Anterior cingulate cortex (tissue), 58 donors: ENCODE data around the gene VEGFB.

Experiments
- DNase-seq, 58 donors: peaks; one replicate each; lab custom pipeline; 2025; lab: John Stamatoyannopoulos, UW

Gene VEGFB, protein sequence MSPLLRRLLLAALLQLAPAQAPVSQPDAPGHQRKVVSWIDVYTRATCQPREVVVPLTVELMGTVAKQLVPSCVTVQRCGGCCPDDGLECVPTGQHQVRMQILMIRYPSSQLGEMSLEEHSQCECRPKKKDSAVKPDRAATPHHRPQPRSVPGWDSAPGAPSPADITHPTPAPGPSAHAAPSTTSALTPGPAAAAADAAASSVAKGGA

DNA sequence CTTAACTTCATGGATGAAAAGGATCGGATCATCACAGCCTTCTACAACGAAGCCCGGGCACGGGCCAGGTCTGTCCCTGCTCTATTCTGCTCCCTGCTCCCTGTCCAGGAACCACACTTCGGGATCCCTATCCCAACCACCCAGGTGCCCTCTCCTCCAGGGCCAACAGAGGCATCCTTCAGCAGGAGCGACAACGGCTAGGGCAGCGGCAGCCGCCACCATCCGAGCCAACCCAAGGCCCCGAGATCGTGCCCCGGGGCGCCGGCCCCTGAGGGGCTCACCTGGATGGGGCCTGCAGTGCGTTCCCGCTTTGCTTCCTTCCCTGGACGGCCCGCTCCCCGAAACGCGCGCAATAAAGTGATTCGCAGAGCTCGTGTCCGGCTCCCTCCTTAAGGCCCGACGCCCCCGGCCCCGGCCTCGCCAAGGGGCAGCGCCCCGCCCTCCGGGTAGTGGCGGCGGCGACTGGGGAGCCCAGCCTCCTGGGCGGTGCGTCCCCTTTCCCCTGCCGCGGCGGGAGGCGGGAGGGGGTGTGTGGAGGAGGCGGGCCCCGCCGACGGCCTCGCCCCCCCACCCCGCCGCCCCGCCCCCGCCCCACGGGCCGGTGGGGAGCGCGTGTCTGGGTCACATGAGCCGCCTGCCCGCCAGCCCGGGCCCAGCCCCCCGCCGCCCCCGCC is at the start of gene VEGFB:
Gene VEGFB, plus strand, starts transcription at position 672 of the 674 bp plus-strand sequence. CDS start 250 bp downstream, outside the sequence.
- DNase-seq = peak in 47 of 58 donors; percentile 26 to 74 (median 57)

DNA sequence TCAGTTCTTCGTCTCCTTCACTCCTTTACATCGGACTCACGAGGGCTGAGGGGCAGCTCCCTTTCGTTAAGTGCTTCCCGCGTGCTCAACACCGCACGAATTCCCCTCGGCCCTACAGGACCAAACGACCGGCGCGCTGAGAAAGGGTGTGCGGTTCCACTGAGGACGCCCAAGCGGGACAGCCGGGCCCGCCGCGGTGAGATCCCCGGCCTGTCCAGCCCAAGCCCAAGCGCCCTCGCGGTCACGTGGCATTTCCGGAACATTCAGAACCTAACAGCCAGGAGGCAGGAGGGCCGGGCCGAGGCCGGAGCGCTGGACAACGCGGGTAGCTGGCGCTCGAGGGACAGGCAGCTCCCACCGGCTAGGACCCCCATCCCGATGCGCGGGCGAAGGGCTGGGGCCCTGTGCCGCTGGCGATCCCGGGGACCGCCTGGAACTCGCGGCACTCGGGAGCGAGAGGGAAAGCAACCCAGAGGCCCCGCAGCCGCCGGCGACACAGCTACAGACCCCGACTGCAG is 49.1 kb upstream of the VEGFB start:
- peak in 51 of 58 donors; percentile 71 to 98 (median 88) for DNase-seq

DNA sequence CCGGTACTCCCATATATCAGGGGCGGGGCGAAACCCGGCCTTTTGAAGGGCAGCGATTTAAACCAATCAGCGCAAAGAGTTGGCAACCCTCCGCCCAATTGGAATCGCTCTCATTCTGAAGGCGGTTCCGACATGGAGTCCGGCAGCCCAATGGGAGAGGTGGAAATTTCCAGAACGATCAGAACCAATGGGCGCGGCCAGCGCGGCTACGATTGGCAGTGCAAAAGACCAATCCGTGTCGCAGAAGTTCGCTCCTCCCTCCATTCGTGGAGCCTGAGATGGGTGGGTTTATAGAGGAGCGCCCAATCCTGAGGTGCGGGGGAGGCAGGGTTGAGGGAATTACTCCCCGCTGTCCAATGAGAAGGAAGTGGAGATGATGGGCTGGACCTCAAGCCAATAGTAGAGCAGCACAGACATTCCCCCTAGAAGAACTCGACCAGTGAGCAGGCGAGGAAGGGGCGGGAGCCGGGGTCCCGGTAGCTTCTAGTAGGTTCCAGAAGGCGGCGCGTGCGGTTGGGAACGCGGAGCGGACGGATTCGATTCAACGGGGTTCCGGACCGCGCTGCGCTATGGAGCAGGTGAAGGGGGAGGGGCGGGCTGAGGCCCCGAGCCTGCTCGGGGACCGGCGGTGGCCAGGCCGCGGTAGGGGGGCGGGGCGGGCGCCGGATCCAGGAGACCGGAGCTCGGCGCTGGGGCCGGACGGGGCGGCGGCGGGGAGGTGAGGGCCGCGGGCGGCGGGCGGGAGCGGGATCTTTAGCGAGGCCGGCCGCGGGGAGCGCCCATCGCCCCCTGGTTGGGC is 48.5 kb upstream of the VEGFB start, which contains the start of gene STIP1:
Gene STIP1, plus strand, starts transcription at position 479 of the 799 bp plus-strand sequence. Its CDS starts 91 bp downstream, at position 570.
- peak; percentile 97 to 100 (median 99) for DNase-seq

DNA sequence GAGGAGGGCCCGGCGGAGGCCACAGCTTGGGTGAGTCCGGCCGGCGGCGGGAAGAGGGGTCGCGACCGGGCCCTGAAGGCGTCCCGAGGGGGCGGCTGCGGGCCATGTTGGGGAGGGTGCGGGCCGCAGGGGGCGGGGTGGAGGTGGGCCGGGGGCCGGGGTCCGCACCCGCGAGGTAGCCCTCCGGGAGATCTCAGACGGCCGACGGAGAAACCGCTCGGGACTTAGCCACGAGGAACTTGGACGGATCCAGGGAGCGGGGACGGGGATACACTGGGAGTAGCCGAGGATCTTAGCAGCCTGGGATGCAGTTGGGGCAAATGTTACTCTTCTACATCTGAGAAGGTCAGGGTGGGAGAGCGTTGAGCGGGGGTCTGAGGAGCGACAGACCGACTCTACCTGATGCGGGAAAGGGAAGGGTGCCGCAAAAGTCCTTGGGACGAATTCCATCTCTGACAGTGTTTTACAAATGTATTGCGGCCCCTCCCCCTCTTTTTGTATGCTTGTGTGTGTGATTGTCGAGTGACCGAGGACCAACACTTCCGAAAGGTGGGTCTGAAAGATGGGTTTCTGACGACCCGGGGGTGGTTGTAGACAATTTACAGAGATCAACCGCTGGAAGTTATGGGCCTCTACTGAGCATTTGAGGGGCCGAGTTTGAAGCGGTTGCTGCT is 47.8 kb upstream of the VEGFB start:
- peak in 10 of 58 donors; percentile 33 to 62 (median 53) for DNase-seq

DNA sequence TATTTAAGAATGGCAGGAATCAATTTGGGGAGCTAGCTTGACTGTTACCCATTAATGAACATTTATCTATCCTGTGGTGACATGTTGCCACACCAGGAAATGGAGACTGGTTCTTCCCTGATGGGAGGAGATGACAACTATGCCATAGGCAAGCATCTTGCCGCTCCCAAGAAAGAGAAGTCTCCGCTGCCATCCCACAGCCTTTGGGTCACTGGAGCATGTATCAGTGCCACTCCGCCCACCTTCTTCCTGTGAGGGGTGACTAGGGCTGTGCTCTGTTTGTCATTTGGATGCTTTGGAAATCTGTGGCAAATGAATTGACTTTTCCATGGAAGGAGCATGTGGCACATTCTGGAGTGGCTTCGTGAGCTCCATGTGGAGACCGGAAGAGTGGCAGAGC is 42.0 kb upstream of the VEGFB start:
- no peak for DNase-seq

DNA sequence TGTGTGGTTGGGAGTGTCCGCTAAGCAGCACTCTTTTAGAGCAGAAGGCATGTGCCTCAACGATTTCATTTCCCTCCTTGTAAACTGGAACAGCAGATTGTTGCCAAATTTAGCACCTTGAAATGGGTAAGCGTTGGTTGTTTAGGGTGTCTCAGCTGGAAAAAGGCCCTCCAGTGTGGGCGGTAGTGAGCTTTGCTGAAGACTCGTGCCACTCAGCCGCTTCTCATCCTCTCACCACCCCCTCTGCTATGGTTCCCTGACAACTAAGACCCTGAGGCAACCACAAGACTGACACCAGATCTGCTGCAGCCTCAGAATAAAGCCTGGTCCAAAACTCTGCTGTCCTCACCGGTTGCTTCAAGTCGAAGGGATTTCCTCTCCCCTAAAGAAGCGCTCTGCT is 37.8 kb upstream of the VEGFB start:
- peak in 18 of 58 donors; percentile 19 to 64 (median 38) for DNase-seq

DNA sequence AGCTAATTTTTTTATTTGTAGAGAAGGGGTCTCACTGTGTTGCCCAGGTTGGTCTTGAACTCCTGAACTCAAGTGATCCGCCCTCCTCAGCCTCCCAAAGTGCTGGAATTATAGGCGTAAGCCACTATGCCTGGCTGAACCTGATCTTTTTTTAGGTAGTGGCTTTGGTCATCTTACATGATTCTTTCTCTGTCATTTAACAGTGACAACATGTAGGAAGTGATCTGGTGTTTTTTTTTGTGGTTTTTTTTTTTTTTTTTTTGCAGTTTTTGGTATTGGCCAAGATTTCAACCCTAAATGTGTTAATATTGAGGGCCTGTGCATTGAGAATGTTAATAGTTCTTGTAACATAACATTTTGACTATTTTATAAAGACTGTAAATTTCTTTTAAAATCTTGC is 35.9 kb upstream of the VEGFB start:
- no peak for DNase-seq

DNA sequence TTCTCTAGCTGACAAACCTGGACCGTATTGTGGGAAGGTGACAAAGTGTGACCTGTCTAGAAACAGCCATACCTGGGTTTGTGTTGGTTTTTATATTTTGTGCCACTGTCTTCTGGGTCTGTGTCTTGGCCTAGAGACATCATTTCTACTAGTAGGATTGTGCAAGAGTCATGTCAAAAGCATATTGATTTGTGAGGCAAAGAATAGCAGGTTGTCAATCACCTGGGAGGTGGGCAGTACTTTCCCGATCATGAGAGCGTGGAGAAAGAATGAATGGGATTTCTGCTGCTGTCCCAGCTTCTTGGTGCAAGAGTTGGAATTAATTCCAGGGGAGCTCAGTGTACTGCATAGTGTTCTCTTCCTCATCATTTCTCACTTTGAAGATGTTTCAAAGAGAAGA is 32.8 kb upstream of the VEGFB start:
- DNase-seq = no peak

DNA sequence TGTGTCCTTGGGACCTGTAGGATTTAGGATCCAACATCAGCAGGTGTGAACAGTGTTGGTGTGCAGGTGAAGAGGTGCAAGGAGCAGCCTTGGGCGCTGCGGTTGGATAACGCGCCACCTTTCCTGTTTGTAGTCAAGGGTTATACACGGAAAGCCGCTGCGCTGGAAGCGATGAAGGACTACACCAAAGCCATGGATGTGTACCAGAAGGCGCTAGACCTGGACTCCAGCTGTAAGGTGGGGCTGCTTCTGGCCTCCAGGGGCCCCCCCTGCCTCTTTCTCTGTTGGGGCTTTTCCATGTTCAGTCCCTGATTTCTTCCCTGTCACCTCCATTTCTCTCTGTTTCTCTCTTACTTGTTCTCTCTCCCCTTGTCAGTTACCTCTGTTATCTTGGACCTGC is 31.4 kb upstream of the VEGFB start:
- DNase-seq = no peak

DNA sequence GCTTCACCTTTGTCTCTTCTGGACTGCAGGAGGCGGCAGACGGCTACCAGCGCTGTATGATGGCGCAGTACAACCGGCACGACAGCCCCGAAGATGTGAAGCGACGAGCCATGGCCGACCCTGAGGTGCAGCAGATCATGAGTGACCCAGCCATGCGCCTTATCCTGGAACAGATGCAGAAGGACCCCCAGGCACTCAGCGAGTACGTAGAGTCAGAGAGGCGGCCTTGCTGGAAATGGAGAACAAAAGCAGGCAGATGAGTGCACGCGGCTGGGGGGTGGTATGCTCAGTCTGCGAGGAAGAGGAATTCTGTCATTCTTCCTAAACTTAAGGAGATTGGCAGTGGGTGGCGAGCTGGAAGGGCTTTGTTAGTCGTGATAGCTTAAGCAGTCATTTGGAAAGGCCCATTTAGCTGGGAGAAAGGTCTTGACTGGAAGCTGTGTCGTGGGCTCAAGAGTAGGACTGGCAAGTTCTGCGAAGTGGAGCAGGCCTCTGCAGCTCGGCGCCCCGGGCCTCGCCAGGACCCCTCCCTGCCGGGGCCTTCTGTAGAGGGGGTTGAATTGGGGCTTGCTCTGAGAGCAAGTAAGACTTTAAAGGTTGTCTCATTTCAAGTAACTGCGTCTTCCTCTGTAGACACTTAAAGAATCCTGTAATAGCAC is 30.8 kb upstream of the VEGFB start:
- no peak for DNase-seq

DNA sequence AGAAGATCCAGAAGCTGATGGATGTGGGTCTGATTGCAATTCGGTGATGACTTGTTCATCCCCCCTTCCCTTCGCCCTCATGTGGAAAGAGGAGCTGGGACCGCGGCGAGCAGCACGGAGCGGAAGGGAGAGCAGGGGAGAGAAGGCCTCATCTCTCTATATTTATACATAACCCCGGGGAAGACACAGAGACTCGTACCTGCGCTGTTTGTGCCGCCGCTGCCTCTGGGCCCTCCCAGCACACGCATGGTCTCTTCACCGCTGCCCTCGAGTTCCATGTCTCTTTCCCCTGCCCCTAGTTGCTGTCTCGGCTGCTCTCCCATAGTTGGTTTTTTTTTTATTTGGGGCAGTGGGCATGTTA is 30.3 kb upstream of the VEGFB start:
- DNase-seq = no peak

DNA sequence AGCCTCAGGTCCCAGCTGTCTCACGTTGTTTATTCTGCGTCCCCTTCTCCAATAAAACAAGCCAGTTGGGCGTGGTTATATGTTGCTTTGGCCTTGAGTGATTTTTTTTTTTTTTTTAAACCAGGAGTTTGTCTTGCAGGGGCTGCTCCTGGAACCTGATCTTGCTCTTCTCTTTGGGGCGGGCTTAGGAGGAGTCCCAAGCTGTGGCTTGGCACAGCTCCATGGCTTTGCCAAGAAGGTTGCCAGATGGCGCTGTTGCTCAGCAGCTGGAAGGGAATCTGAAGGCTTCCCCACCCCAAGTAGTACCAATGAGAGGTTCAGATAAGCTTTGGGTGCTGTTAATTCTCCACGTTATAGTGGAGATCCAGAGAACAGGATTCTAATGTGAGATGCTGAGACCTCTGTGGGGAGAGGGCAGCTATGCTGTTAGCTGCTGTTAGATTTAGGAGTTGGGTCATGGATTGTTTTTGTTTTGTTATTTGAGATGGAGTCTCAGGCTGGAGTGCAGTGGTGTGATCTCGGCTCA is 29.9 kb upstream of the VEGFB start:
- peak in 56 of 58 donors; percentile 4 to 86 (median 66) for DNase-seq

DNA sequence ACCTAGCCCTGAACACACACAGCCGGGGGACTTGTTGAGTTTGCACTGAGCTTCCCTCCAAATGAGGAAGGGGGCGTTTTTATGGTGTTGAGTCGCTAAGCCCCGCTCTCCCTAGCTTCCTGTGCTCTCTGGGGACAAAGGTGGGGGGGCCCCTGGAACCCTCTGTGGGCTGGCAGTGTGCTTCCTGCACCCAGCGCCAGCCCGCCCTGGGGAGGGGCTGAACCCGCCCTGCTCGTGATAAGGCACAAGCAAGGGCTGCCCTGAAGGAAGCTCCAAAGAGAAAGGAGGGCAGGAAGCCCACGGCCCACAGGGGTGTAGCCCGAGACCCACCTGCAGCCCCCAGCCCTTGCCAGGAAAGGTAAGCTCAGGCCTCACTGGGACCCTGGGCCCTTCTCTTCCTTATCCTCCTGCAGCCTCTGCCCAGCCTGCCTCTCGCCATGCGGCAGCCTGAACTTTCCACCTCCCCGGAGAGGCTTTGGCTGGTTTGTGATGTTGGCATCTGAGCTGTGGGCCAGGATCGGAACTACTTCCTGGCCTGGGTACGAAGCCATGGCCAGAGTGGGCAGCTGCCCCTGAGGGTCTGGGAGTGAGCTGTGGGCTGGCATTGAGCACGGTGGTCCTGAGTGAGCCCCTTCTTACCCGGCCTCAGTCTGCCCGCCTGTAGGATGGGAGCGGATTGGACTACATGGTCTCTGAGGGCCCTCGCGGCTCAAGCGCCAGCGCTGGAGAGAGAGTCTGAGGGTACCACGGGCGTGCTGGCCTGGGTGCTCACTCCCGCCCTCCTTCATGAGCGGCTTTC is 27.7 kb upstream of the VEGFB start, which contains the start of gene FERMT3:
Gene FERMT3, plus strand, starts transcription at position 265 of the 799 bp plus-strand sequence. CDS start 644 bp downstream, outside the sequence.
- peak in 5 of 58 donors; percentile 16 to 29 (median 26) for DNase-seq

DNA sequence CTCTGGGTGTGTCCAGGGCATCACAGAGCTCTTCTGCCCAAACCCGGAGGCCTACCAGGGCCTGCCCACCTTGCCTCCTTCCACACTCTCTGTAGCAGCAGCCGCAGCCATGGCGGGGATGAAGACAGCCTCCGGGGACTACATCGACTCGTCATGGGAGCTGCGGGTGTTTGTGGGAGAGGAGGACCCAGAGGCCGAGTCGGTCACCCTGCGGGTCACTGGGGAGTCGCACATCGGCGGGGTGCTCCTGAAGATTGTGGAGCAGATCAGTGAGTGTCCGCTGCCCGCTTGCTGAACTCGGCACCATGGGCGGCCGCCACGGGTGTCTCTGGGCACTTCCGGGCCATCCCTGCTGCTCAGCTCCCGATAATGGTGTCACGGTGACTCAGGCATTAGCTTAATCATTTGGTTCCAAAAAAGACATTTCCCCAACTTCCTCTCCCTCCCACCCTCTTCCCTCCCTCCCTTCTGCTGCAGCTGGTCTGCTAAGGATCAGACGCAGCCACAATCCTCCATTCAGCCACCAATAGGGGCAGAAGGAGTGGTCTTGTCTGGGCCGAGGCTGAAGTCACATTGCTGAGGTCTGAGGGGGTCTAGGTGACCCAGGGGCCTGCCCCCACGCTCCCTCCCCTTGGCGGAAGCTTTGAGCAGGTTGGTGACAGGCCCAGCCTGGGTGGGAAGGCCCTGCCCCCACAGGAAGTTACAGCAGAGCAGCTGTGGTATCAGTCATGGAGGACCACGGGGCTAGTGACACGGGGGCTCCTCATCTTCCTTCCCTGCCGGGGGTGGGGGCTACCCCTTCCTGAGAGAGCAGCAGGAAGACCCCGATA is 26.9 kb upstream of the VEGFB start:
- peak in 11 of 58 donors; percentile 25 to 51 (median 31) for DNase-seq

DNA sequence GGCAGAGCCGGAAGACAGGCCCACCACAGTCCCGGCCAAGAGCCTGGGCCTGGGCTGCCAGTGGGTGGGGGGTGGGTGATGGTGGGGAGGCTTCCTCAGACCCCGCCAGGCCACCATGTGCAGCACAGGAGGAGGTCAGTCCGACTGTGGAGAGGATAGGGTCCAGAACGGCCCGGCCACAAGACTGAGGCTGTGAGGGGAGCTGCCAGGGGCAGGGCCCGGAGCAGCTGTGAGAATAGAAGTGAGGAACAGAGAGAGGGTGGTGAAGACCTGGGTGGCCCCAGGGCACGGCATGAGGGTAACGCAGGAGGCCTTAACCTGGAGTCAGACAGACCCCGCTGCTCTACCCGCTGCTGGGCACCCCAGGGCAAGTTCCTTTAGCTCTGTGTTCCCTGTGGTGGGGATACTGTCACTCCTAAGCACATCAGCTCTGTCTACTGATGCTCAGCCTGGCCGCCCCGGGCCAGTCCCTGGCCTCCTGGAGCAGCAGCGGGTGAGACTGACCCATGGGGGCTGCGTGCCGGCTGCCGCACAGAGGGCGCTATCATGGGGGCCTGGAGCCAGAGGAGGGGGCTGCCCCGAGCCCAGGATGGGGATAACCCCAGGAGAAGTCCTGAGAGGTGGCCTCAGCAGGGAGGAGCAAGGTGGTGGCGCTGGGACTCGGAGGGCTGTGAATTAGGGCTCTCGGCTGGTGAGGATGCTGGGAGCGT is 26.1 kb upstream of the VEGFB start:
- no peak for DNase-seq

DNA sequence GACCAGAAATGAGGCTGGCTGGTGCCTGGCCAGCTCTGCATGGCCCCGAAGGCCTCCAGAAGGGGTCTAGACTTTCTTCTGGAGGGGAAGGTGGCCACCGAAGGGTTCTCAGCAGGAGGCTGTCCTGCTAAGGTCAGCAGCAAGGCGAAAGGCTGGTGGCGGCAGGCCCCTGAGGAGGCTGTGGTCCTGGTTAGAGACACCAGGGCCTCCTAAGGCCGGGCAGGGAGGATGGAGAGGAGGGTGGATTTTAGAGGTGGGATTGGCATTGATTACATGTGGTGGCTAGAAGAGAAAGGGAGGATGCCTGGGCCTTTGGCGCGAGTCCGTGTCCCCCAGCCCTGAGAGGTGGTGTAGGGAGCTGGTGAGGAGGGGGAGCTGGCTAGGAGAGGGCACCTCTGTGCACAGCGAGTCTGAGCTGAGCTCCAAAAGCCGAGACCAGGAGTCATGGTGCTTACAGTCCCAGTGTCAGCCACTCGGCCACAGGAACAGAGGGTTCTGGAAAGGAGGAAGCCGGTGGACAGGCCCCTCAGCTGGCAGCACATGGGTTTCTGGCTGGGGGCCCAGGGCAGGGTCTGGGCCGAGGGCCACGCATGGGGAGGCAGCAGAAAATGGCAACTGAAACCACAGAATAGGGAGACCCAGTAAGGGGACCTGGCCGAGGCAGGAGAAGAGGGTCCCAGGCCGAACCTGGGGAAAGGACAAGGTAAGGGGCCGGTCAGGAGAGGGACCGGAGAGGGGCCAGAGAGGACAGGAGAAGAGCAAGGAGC is 25.4 kb upstream of the VEGFB start:
- DNase-seq = peak in 6 of 58 donors; percentile 13 to 49 (median 29)
